ENCODE measurements around the gene PLAC8L1.

DNA sequence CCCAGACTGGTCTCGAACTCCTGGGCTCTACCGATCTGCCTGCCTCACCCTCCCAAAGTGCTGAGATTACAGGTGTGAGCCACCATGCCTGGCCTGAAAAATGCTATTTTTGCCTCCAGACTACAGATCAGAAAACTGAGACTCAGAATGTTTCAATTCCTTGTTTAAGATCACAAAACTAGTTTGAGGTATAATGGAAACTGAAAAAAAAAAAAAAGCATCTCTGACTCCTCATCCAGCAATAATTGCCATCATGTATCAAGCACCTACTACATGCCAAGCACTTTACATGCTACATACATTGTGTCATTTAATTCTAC is 35.6 kb downstream of the PLAC8L1 start:
- TF ChIP-seq EP300 (IDR thresholded peaks at IDR 0.05), result no peak
- TF ChIP-seq, protein P1, sequence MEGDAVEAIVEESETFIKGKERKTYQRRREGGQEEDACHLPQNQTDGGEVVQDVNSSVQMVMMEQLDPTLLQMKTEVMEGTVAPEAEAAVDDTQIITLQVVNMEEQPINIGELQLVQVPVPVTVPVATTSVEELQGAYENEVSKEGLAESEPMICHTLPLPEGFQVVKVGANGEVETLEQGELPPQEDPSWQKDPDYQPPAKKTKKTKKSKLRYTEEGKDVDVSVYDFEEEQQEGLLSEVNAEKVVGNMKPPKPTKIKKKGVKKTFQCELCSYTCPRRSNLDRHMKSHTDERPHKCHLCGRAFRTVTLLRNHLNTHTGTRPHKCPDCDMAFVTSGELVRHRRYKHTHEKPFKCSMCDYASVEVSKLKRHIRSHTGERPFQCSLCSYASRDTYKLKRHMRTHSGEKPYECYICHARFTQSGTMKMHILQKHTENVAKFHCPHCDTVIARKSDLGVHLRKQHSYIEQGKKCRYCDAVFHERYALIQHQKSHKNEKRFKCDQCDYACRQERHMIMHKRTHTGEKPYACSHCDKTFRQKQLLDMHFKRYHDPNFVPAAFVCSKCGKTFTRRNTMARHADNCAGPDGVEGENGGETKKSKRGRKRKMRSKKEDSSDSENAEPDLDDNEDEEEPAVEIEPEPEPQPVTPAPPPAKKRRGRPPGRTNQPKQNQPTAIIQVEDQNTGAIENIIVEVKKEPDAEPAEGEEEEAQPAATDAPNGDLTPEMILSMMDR (IDR thresholded peaks at IDR 0.05), result no peak
- TF ChIP-seq POLR2A (IDR thresholded peaks at IDR 0.05), result no peak
